SK-N-SH (cell line): ENCODE results near the gene SMIM44.

Experiments
- CHD2 ChIP-seq: fragments of 150-350 bp; IDR thresholded peaks from 2 replicates; pipeline ENCODE4 v1.6.1; 2018; ENCODE audit warnings: low read length; ENCODE audit not compliant: partially characterized antibody
- ELF1 ChIP-seq: IDR thresholded peaks from 2 replicates; pipeline ENCODE4 v1.4.0; 2012
- EZH2phosphoT487 ChIP-seq: fragments of 200-600 bp; sonication (generic); IDR thresholded peaks from 2 replicates; pipeline ENCODE4 v1.6.1; 2017; ENCODE audit warnings: low read depth, mixed run types, mild to moderate bottlenecking, antibody characterized with exemption, moderate library complexity, borderline replicate concordance
- FOXM1 ChIP-seq: IDR thresholded peaks from 2 replicates; pipeline ENCODE4 v1.4.0; 2012; ENCODE audit warnings: low read depth, mild to moderate bottlenecking
- GABPA ChIP-seq: IDR thresholded peaks from 2 replicates; pipeline ENCODE4 v1.4.0; 2012; ENCODE audit warnings: low read depth, mild to moderate bottlenecking
- JUND ChIP-seq: IDR thresholded peaks from 2 replicates; pipeline ENCODE4 v1.4.0; 2012
- POLR2AphosphoS5 ChIP-seq: IDR thresholded peaks from 2 replicates; pipeline ENCODE4 v1.6.1; 2012; ENCODE audit warnings: low read depth, low read length
- RCOR1 ChIP-seq: fragments of 150-350 bp; IDR thresholded peaks from 2 replicates; pipeline ENCODE4 v1.6.1; 2017; ENCODE audit warnings: antibody characterized with exemption, low read length
- RFX5 ChIP-seq: IDR thresholded peaks from 2 replicates; pipeline ENCODE4 v1.6.1; 2012; ENCODE audit warnings: mild to moderate bottlenecking, improper control_type of control experiment, low read length
- SIN3A ChIP-seq: IDR thresholded peaks from 2 replicates; pipeline ENCODE4 v1.6.1; 2012; ENCODE audit warnings: low read depth, mild to moderate bottlenecking, low read length, moderate library complexity, borderline replicate concordance
- TAF1 ChIP-seq: IDR thresholded peaks from 2 replicates; pipeline ENCODE4 v1.6.1; 2012; ENCODE audit warnings: low read depth, mild to moderate bottlenecking, low read length, moderate library complexity, borderline replicate concordance
- TF ChIP-seq, protein P1 (sequence below): fragments of 200-600 bp; sonication (generic); IDR thresholded peaks from 2 replicates; pipeline ENCODE4 v1.6.1; 2017; ENCODE audit warnings: antibody characterized with exemption, mild to moderate bottlenecking, moderate library complexity
- TF ChIP-seq, protein P2 (sequence below): IDR thresholded peaks from 2 replicates; pipeline ENCODE4; 2012

DNA sequence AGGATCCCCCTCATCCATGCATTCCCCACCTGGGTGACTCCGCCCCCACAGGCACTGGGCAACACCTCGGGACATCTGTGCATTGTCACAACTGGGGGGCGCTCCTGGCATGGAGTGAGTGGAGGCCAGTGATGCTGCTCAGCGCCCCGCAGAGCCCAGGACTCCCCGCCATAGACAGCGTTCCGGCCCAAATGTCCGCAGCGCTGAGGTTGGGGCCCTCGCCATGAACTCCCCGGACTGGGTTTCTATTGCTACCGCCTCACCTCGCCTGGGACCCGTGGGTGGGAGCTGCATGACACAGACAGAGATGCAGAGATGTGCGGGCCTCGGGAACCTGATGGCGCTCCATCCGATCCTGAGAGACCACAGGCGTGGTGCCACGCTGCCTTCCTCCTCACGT, 27.5 kb upstream of the SMIM44 start:
- TF ChIP-seq, protein P1, sequence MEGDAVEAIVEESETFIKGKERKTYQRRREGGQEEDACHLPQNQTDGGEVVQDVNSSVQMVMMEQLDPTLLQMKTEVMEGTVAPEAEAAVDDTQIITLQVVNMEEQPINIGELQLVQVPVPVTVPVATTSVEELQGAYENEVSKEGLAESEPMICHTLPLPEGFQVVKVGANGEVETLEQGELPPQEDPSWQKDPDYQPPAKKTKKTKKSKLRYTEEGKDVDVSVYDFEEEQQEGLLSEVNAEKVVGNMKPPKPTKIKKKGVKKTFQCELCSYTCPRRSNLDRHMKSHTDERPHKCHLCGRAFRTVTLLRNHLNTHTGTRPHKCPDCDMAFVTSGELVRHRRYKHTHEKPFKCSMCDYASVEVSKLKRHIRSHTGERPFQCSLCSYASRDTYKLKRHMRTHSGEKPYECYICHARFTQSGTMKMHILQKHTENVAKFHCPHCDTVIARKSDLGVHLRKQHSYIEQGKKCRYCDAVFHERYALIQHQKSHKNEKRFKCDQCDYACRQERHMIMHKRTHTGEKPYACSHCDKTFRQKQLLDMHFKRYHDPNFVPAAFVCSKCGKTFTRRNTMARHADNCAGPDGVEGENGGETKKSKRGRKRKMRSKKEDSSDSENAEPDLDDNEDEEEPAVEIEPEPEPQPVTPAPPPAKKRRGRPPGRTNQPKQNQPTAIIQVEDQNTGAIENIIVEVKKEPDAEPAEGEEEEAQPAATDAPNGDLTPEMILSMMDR: no peak
- TF ChIP-seq FOXM1: no peak
- TF ChIP-seq EZH2phosphoT487: no peak
- no peak for TF ChIP-seq SIN3A
- TF ChIP-seq JUND: no peak
- TF ChIP-seq RCOR1: no peak
- TF ChIP-seq CHD2: no peak
- TF ChIP-seq, protein P2, sequence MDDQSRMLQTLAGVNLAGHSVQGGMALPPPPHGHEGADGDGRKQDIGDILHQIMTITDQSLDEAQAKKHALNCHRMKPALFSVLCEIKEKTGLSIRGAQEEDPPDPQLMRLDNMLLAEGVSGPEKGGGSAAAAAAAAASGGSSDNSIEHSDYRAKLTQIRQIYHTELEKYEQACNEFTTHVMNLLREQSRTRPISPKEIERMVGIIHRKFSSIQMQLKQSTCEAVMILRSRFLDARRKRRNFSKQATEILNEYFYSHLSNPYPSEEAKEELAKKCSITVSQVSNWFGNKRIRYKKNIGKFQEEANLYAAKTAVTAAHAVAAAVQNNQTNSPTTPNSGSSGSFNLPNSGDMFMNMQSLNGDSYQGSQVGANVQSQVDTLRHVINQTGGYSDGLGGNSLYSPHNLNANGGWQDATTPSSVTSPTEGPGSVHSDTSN: no peak
- TF ChIP-seq POLR2AphosphoS5: no peak
- no peak for TF ChIP-seq GABPA
- TF ChIP-seq RFX5: no peak
- no peak for TF ChIP-seq ELF1
- TF ChIP-seq TAF1: no peak
